HG02678 (cell line): ENCODE results near the gene ADAMTS3.

Experiments
- ATAC-seq: cut with Tn5 transposase; IDR thresholded peaks from one replicate; pipeline ENCODE4 v1.9.1; 2021; ENCODE audit warnings: mild to moderate bottlenecking, moderate library complexity; ENCODE audit not compliant: unreplicated experiment

The ADAMTS3 gene

DNA sequence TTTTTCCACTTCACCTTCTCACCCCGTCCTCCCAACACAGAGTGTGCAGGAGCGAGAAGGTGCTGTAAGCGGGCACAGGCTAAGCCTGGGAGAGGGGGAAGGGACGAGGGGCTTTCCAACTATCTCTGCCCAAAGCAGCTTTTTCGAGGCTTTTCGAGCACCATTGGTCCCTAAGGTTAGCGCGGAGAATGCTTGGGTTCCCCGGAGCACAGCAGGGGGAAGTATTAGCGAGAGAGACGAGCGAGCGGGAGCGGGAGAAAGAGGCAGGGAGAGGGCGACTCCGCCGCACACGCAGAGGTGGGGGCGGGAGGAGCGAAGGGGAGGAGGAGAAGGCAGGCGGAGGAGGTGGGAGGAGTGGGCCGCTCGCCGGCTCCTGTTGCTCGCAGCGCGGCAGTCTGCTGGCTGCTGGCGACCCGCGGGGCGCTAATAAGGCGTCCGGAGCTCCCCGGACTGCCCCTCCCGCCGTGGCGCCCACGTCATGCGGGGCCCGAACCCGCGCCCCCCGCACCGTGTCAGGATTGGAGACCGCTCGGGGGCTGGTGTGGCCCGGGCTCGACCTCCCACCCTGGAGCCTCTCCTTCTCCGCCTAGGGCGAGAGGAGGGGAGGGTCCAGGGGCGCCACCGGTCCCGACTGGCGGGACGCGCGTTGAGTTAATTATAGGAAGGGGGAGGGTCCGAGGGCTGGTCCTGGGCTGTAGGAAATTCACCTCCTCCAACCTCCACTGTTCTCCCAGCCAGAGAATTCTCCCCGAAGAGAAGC is at the start of gene ADAMTS3:
TSS of gene ADAMTS3 (minus strand) at position 263 of the 760 bp plus-strand sequence. CDS start 459 bp downstream, outside the sequence.
- peak; percentile 39 for ATAC-seq

GRCh38 chr4:72613959-72614358 is 44.9 kb upstream of the ADAMTS3 start:
- ATAC-seq: no peak

GRCh38 chr4:72606751-72607150 is 37.7 kb upstream of the ADAMTS3 start:
- no peak for ATAC-seq

DNA sequence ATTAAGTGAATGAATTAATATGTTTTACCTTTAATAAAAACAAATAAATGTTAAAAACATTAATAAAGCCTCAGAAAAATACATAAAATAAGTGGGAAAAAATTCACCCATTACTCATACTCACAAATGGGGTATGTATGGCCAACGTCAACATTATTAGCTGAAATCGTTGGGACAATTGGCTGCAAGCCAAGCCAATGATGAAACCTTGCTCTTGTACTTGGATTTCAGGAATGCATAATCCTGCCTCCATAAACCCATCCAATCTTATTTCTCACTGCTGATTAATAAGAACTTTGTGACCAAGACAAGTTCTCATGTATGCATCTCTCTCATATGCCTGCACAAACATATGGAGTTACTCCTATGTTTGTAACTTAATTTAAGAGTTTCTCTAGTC is 35.3 kb upstream of the ADAMTS3 start:
- no peak for ATAC-seq

DNA sequence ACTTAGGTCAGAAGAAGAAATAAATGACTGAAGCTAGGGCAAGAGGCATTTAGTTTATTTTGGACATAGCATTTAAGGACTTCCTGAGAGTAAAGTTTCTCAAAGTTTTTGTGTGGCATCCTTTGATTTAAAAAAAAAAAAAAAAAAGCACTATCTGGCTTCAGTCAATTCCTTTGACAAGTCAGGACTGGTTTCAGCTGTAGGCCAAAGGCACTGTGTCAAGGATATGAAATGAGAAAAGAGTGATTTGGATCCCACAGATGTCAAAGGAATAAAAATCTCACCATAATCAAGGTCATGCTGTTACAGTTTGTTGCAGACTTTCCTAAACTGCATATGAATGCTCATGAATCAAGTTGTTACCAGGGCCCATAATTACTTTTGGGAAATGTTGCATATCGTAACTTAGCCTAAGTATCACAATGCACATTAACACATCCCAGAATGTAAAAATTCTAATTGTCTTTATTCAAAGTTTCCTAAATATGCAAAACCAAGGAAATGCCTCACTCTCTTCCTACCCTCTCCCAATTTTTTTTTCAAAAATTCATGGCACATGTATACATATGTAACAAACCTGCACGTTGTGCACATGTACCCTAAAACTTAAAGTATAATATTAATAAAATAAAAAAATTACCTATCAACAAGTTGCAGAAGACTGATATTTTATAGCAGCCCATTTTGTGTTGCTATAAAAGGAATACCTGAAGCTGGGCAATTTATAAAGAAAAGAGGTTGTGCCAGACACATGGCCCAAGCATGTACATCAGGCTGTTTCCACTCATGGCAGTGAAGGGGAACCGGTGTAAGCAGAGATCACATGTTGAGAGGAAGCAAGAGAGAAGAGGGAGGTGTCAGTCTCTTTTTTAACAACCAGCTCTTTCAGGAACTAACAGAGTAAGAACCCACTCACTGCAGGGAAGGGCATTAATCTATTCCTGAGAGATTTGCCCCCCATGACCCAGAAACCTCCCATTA is 33.7 kb upstream of the ADAMTS3 start:
- no peak for ATAC-seq

DNA sequence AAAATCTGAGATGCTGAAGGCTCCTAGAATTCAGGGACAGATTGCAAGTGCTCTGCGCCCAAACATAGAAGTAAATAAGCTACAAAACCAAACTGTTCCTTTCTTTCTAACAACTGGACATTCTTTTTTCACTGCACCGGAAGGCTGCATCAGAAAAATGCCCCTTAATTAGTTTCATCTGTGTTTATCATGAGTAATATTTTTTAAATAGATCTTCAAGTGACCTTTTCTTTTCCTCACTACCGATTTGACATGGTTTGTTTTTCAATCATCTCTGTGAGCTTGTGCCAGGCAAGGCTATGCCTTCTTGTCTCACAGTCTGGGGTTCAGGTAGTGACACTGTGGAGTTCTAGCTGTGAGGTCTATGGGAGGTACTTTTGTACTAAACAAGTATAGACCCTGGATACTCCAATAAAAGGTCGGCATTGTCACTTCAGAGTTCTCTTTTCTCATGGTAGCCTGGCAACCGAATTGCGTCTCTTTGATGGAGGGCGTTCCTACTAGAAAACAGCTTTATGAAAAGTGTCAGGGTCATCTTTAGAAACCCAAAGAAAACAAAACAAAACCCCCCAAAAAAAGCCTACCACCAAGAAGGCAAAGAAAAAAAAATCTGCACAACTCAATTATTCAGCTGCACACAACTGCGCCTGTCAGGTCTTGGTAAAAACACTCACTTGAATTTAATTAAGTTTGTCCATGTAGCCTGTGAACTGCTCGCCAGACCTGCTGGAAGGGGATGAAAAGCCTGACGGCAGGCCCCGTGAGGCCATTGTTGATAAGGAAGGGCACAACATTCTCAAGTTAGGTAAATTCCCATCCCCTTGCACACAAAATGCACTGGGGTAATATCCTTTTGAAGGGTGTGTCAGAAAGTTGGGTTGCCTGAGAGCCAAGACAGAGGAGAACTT is 22.8 kb upstream of the ADAMTS3 start:
- ATAC-seq: no peak

GRCh38 chr4:72587334-72587733 is 18.3 kb upstream of the ADAMTS3 start:
- no peak for ATAC-seq

DNA sequence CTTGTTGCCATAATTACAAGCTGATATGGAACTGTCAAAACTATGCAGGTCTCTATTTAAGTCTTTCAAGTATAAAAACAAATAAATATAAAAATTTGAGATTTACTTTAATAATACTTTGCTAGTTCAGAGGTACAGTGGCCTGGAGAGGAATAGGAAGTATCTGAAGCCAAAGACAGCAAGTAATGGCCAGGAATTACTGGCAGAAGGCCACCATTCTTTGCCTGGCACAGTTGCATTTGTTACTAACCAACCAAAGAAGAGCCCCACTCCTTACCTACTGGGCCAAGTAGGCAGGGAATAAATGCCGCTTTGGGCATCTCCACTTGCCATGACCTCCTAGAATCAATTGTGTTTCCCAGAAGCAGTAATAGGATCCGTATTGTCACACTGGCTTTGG is 13.8 kb upstream of the ADAMTS3 start:
- ATAC-seq: no peak

GRCh38 chr4:72577211-72577610 is 8.2 kb upstream of the ADAMTS3 start:
- no peak for ATAC-seq

GRCh38 chr4:72571337-72571736 is 2.3 kb upstream of the ADAMTS3 start:
- ATAC-seq: no peak

DNA sequence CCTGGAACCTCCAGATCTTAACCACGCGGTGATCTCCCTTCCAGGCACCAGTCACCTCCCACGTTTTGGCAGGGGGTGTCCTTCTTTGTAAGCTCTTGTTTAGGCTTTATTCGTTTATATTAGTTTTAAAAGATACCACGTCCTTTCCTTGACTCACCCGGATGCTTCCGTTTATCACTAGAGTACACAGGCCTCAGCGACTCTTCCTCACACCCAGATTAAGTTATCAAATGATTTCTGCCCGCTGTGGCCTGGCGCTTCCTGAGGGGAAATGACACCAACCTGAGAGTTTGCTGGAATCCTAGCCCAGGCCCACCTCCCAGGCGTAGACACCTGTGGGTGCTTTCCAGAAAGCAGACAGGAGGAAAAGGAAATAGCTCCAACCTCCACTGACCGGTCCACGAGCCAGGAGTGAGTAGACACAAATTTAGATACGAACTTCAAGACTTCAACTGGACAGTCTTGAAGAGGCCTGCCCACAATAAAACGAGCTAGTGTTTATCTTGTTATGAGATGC is 756 bp upstream of the ADAMTS3 start:
- ATAC-seq: no peak

GRCh38 chr4:72567821-72568675 is 973 bp downstream of the ADAMTS3 start:
- ATAC-seq: no peak

- no peak for ATAC-seq
Observed at GRCh38 chr4:72567036-72567435, 2.0 kb downstream of the ADAMTS3 start.

DNA sequence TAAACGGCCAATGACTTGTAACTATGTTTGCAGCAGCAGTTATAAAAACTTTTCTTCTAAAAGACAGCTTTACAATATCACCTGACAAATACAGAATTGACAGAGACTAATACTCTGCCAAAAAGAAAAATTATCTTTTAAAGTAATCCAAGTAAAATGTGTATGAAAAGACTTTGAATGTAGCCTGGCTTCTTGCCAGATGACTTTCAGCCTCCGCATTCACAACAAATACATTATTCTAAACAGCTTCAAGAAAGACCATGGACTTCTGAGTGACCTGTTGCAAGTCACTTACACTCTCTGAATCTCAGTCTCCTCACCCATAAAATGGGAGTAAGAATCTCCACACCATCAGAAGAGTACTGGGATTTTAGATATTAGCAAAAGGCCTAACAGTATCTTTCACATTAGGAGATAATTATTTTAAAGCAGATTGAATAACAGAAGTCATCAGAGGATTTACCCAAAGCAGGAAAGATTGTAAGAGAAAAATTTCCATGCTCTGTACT is 2.5 kb downstream of the ADAMTS3 start:
- ATAC-seq: no peak

- ATAC-seq: no peak
Observed at GRCh38 chr4:72564789-72565188, 4.2 kb downstream of the ADAMTS3 start.

GRCh38 chr4:72564184-72564583 is 4.8 kb downstream of the ADAMTS3 start:
- no peak for ATAC-seq

- ATAC-seq: no peak
Observed at GRCh38 chr4:72558655-72559054, 10.4 kb downstream of the ADAMTS3 start.

GRCh38 chr4:72557021-72557420 is 12.0 kb downstream of the ADAMTS3 start:
- no peak for ATAC-seq

GRCh38 chr4:72555377-72555831 is 13.6 kb downstream of the ADAMTS3 start:
- ATAC-seq: no peak
